Ureter (tissue), 1 donor: ENCODE measurements around the gene CFAP69. TPM values are rescaled to one million over a fixed set of nuclear protein-coding genes. Genes with fewer than 3 reads are reported as not detected.
"Not testable (repeated sequence)": the region's sequence is repeated elsewhere in the genome, so short reads cannot be mapped to it uniquely, and the experiment has no call there.

Experiments used
- DNase-seq: peaks from one replicate; pipeline ENCODE4 v3.0.0-alpha.2; 2020; ENCODE audit warnings: low spot score
- total RNA-seq: library from RNA; stranded (reverse); gene quantifications from one replicate; pipeline ENCODE4 v1.2.4, GENCODE V29; 2023
- donor health status: DM: yes; HTN: yes; CAD: no.

The CFAP69 gene
- total RNA-seq, 1 donor from 2014 or later = 9.3 TPM

DNA sequence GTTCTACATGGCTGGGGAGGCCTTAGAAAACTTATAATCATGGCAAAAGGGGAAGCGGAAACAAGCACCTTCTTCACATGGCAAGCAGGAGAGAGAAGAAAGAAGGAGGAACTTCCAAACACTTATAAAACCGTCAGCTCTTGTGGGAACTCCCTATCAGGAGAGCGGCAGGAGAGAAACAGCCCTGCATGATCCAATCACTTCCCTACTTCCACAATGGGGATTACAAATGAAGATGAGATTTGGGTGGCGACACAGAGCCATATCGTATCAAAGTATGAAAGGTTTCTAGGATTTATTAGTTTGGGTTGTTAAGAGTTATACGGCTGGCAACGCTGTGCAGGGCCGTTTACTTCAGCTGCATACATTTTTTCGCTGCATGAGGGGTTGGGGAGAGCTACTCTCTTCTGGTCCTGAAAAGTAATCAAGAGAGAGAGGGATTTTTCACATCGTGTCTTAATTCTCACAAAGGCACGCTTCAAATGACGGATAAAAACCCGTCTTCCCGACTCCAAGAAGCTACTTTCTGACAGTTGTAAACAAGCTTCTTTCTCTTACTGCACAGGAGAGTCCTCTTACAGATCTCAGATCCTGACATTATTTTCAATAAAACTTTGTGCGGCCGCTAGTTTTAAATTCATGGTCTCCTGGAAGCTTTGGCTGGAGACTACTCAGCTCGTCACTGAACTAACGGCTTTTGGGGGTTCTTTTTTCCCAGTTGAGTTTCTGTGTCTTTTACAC, 100.8 kb downstream of the CFAP69 start:
- no peak for DNase-seq

DNA sequence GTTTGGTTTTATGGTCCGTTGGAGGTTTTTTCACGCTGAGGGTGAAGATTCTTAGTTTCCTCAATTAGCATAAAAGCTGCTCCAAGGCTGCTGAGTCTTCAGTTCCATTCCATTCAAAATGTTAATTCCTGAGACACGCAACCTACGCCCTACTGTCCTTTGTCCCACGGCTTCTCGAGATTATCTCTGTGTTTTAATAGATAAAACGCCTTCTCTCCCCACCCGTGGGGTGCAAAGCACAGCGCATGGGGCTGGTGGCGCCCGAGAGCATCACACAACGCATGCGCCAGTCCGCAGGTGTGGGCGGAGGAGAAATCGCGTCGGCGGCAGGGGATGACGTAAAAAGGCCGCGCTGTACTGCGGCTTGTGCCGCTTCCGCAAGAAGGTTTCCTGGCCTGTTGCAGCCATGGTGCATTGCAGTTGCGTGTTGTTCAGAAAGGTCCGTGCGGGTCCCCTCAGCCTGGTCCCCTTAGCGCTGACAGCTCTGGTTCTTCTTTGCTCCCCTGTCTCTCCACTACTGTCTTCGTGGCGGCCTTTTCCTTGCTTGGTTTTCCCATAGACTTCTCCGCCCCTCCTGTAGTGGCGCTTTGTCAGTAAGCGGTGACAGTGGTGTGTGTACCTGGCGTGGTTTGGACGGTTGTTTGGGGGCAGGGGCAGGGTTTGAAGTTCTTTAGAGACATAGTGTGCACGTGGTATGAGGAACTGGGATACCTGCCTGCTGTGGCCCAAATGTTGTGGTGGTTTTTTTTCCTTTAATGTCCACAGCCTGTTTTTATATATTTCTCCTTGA, 101.6 kb downstream of the CFAP69 start, which contains the start of gene GTPBP10:
GTPBP10 (plus strand) TSS at position 381 of the 790 bp plus-strand sequence; CDS start at position 407, 26 bp downstream.
- peak; percentile 94 for DNase-seq

DNA sequence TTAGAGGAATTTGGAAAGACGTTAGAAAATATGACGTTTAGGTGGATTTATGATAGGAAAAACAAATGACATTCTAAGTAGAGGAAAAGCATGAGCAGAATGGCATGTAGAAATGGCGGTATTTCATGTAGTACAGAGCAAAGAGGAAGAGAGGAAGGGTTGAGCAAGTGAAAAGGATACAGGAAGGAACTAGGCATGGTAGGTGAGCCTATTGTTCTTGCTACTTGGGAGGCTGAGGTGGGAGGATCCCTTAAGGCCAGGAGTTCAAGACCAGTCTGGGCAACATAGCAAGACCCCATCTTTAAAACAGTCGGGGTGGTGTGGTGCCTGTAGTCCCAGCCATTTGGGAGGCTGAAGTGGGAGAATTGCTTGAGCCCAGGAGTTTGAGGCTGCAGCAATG, 102.8 kb downstream of the CFAP69 start:
- DNase-seq = no peak

DNA sequence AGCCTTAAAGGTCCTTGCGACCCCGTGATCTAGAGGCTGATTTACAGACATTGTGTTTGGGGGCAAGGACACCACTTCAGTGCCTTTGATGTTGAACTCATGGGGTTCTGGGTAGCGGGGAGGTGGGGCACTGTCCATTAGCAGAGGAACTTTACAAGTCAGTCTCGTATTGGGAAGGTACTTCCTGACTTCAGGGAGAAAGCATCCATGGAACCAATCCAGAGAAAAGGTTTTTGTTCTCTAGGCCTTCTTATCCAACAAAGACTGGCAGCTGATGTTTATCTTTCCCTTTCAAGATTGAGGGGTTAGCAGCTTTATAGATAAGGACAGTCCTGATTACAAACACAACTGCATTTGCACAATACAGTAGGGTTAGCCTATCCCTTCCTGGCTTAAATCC, 104.3 kb downstream of the CFAP69 start:
- no peak for DNase-seq

DNA sequence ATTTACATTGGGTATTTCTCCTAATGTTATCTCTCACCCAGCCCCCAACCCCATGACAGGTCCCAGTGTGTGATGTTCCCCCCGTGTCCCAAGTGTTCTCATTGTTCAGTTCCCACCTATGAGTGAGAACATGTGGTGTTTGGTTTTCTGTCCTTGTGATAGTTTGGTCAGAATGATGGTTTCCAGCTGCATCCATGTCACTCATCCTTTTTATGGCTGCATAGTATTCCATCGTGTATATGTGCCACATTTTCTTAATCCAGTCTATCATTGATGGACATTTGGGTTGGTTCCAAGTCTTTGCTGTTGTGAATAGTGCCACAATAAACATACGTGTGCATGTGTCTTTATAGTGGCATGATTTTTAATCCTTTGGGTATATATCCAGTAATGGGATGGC, 105.1 kb downstream of the CFAP69 start:
- not testable (repeated sequence) for DNase-seq

DNA sequence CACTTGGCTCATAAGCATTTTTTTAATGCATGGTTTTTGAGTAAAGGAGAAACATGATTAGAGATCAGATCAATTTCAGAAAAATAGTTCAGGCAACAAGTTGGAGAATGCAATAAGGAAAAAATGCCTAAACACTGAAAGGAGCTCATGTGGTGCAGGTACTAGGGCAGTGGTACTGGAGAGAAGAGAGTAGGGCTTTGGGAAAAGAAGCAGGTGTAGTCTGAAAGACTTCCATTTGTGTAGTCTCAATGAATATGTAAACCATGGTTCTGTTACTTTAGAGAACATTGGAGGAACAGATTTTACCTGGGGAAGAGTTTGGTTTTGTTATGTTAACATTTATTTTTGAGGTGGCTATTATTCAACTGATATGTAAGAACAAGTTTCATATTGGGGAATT, 107.0 kb downstream of the CFAP69 start:
- DNase-seq = no peak

Other genes starting within 250 kb of the CFAP69 start
- gene STEAP1, start 90.7 kb upstream of the CFAP69 start, total RNA-seq = 20.5 TPM
- gene STEAP2, start 33.4 kb upstream of the CFAP69 start, total RNA-seq = 47.1 TPM
- gene FAM237B, start 76.1 kb downstream of the CFAP69 start, total RNA-seq = not detected
- 37.1 TPM for gene GTPBP10, start 101.5 kb downstream of the CFAP69 start, total RNA-seq
- gene CLDN12, start 158.3 kb downstream of the CFAP69 start, total RNA-seq = 28.5 TPM
- gene PTTG1IP2, start 224.5 kb downstream of the CFAP69 start, total RNA-seq = not detected